Measurements from ENCODE around the gene TCP11L2.
"Not testable (repeated sequence)": the region's sequence is repeated elsewhere in the genome, so short reads cannot be mapped to it uniquely, and the experiment has no call there.

Gene TCP11L2

DNA sequence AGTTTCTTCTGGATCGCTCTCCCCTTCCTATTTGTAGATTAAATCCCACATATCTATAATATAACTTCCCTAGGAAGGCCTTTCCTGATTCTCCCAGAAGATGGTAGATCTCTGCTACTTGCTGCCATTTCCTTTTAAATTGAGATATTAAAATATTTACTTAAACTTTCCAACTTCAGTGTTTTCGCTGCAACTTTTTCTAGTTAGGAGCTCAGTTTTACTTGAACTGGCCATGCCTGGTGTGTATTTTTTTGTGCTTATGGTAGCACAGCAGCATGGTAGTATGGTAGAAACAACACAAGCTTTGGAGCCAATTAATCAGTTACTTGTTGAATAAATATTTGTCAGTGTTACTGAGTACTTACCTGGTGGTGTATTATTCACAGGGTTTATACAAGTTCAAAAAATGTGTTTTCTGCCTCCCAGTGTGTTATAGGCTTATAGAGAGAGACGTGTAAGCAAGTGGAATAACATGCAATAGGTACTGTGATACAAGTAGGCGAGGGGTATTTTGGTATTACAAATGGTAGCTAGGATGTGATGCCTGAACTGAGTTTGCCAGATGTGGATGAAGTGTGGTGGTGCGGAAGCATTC, 58.0 kb downstream of the TCP11L2 start:
- DNase-seq: no peak
- Mint-ChIP-seq H3K36me3 (ENCODE audit: low read depth) (peaks cover 32% of the 10 kb centered on the region), H3K4me1 (ENCODE audit: low read depth) (peaks cover 16% of the 10 kb centered on the region)

DNA sequence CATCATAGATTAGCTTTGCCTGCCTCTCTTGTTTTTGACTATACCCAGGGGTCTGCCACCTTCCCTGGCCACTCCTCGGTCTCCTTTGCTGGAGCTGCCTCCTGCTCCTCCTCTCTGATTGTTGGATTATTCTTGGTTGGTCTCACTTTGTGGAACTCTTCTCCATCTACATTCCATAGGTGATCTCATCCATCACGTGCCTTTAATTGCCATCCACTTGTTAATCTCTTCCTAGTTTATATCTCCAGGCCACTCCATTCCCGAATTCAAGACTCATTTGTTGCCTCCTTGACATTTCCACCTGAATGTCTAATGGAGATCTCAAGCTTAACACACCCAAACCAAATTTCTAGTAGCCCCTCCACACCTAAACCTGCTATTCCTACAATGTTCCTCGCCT, 60.4 kb downstream of the TCP11L2 start:
- peaks cover 10% of the 10 kb centered on the region for H3K4me1 Mint-ChIP-seq (ENCODE audit: low read depth)
- no peak overlapping the region for H3K4me3 Mint-ChIP-seq
- no peaks in the 10 kb centered on the region for H3K9me3 Mint-ChIP-seq
- no peaks in the 10 kb centered on the region for H3K27me3 Mint-ChIP-seq
- DNase-seq: no peak
- H3K27ac Mint-ChIP-seq: no peak overlapping the region
- peaks cover 47% of the 10 kb centered on the region for H3K36me3 Mint-ChIP-seq (ENCODE audit: low read depth)

More for the DNA sequence above, 58.0 kb downstream of the TCP11L2 start:
- Mint-ChIP-seq H3K27me3 (no peaks in the 10 kb centered on the region), H3K4me3 (no peak overlapping the region), H3K9me3 (no peaks in the 10 kb centered on the region), H3K27ac (no peak overlapping the region)

DNA sequence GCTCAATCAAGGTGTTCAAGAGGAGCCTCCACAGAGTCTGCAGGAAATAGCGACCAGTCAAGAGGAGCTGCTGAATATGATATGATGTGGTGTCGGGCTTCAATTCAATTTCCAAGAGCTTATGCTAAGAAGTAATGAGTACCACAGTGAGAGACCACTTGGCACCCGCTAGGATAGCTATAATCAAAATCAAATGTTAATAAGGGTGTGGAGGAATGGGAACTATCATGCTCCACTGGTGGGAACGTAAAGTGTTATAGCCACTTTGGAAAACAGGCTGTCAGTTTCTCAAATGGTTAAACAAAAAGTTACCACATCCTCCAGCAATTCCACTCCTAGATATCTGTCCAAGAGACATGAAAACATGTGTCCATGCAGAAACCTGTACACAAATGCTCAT, 61.7 kb downstream of the TCP11L2 start:
- no peaks in the 10 kb centered on the region for H3K4me1 Mint-ChIP-seq (ENCODE audit: low read depth)
- no peaks in the 10 kb centered on the region for H3K27me3 Mint-ChIP-seq
- no peak overlapping the region for H3K27ac Mint-ChIP-seq
- peaks cover 50% of the 10 kb centered on the region for H3K36me3 Mint-ChIP-seq (ENCODE audit: low read depth)
- no peaks in the 10 kb centered on the region for H3K9me3 Mint-ChIP-seq
- no peak for DNase-seq
- H3K4me3 Mint-ChIP-seq: no peak overlapping the region

- H3K36me3 Mint-ChIP-seq (ENCODE audit: low read depth): peaks cover 86% of the 10 kb centered on the region
- no peaks in the 10 kb centered on the region for H3K27me3 Mint-ChIP-seq
- H3K9me3 Mint-ChIP-seq: no peaks in the 10 kb centered on the region
- no peak overlapping the region for H3K4me3 Mint-ChIP-seq
- no peak for DNase-seq
- H3K4me1 Mint-ChIP-seq (ENCODE audit: low read depth): no peaks in the 10 kb centered on the region
- no peak overlapping the region for H3K27ac Mint-ChIP-seq
Measured at GRCh38 chr12:106369624-106370346, 67.3 kb downstream of the TCP11L2 start.

DNA sequence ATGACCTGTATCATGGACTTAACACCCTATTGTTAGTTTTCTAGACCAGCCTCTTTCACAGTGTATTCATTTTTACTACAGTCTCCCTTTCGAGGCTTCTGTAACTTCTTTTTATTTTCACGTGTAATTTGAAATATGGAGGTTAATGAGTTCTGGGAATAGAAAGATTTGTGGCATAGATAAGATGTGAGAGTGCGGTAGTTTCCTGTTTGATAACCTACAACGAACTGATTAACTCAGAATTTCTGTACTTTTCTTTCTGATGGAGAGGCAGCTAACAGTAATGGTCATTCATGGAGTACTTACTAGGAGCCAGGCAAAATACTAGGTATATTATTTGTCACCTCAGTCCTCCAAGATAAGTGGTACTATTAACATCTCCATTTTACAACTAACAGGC, 76.3 kb downstream of the TCP11L2 start:
- Mint-ChIP-seq H3K4me3 (no peak overlapping the region), H3K27ac (peak overlapping the region; percentile 52)

DNA sequence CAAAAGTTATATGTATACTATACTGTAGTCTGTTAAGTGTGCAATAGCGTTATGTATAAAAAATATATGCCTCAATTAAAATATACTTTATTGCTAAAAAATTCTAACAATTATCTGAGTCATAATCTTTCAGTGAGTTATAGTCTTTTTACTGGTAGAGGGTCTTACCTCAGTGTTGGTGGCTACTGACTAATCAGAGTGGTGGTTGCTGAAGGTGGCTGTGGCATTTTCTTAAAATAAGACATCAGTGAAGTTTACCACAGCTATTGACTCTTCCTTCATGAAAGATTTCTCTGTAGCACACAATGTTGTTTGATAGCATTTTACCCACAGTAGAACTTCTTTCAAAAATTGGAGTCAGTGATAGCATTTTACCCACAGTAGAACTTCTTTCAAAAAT, 78.4 kb downstream of the TCP11L2 start:
- DNase-seq: no peak
- H3K4me1 Mint-ChIP-seq (ENCODE audit: low read depth): peaks cover 17% of the 10 kb centered on the region
- no peaks in the 10 kb centered on the region for H3K27me3 Mint-ChIP-seq
- H3K9me3 Mint-ChIP-seq: no peaks in the 10 kb centered on the region
- peaks cover 97% of the 10 kb centered on the region for H3K36me3 Mint-ChIP-seq (ENCODE audit: low read depth)
- H3K4me3 Mint-ChIP-seq: no peak overlapping the region
- no peak overlapping the region for H3K27ac Mint-ChIP-seq

More for the DNA sequence above, 76.3 kb downstream of the TCP11L2 start:
- no peaks in the 10 kb centered on the region for H3K27me3 Mint-ChIP-seq
- peaks cover 99% of the 10 kb centered on the region for H3K36me3 Mint-ChIP-seq (ENCODE audit: low read depth)
- H3K9me3 Mint-ChIP-seq: no peaks in the 10 kb centered on the region
- no peak for DNase-seq
- H3K4me1 Mint-ChIP-seq (ENCODE audit: low read depth): peaks cover 17% of the 10 kb centered on the region

DNA sequence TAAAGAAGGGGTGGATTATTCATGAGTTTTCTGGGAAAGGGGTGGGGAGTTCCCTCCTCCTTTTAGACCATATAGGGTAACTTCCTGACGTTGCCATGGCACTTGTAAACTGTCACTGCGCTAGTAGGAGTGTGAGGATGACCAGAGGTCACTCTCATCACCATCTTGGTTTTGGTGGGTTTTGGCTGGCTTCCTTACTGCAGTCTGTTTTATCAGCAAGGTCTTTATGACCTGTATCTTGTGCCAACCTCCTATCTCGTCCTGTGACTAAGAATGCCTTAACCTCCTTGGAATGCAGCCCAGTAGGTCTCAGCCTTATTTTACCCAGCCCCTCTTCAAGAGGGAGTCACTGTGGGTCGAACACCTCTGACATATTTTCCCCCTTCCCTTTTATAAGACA, 79.3 kb downstream of the TCP11L2 start:
- Mint-ChIP-seq H3K4me1 (ENCODE audit: low read depth) (peaks cover 17% of the 10 kb centered on the region), H3K36me3 (ENCODE audit: low read depth) (peaks cover 93% of the 10 kb centered on the region)
- not testable (repeated sequence) for H3K9me3 Mint-ChIP-seq, H3K4me3 Mint-ChIP-seq, H3K27me3 Mint-ChIP-seq, H3K27ac Mint-ChIP-seq, DNase-seq

DNA sequence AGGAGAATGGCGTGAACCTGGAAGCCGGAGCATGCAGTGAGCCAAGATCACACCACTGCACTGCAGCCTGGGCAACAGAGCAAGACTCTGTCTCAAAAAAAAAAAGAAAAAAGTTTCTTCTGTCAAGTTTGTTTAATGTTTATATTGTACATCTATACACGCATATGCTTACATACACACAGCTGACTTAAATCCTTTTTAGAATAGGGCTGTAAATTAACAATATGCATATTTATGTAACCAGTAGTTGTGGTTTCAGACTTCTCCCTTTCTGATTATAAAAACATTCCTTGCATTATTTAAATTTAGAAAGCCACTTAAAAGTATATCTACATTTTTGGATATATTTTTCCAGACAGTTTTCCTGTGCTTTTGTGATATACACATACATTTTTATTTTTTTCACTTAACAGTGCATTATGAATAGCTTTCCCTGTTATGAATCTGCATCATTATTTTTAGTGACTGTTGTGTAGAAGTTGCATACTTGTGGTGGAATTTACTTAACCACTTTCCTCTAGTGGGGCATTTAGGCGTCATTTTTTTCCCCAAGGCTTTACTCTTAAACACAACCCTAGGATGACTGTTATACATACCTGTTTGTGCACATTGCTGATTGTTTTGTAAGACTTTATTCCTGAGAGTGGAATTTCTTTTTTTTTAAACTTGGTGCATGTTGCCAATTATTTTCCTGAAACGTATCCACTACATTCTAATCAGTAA, 84.4 kb downstream of the TCP11L2 start:
- Mint-ChIP-seq H3K4me3 (no peak overlapping the region), H3K36me3 (ENCODE audit: low read depth) (peaks cover 80% of the 10 kb centered on the region), H3K27ac (no peak overlapping the region), H3K27me3 (no peaks in the 10 kb centered on the region), H3K9me3 (no peaks in the 10 kb centered on the region), H3K4me1 (ENCODE audit: low read depth) (peaks cover 3% of the 10 kb centered on the region)
- DNase-seq: no peak

GRCh38 chr12:106387848-106388377, 85.4 kb downstream of the TCP11L2 start:
- Mint-ChIP-seq H3K4me3 (no peak overlapping the region), H3K4me1 (ENCODE audit: low read depth) (peaks cover 3% of the 10 kb centered on the region), H3K36me3 (ENCODE audit: low read depth) (peaks cover 79% of the 10 kb centered on the region), H3K9me3 (no peaks in the 10 kb centered on the region), H3K27me3 (no peaks in the 10 kb centered on the region), H3K27ac (no peak overlapping the region)
- no peak for DNase-seq

DNA sequence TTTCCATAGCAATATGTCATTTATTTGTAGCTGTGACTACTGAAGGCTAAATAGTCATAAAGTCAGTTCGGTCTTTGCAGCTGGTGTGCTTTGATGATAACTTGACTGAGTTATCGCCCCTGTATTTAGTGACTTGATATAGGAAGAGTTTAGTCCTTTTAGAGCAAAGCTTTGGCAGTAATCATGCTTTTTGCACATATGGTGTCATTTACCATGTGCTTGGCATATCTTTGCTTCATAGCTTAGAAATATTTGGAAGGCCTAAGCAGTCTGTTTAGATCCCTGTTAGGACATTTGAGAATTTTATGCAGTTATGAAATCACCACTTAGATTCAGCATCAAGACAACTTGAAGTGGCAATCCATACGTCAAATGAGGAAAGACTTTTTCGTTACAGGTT, 86.6 kb downstream of the TCP11L2 start:
- Mint-ChIP-seq H3K27ac (no peak overlapping the region), H3K36me3 (ENCODE audit: low read depth) (peaks cover 79% of the 10 kb centered on the region), H3K4me3 (no peak overlapping the region), H3K4me1 (ENCODE audit: low read depth) (no peaks in the 10 kb centered on the region), H3K9me3 (no peaks in the 10 kb centered on the region), H3K27me3 (no peaks in the 10 kb centered on the region)
- DNase-seq: no peak

DNA sequence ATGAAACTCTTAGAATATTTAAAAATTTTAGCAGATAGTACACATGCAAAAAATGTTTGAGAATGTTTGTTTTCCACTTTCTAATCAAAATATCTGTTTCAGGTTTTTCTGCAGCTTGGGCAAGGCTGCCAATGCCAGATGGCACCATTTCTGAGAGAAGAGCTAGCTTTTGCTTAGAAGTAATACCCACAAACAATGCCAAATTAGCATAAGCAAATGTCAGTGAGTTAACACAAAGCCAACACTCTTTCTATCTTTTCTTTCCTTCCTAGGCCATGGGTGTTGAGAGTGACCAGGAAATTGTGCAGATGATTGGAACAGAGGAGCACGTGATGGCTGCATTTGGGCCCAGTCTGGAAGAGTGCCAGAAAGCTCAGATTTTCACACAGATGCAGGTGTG, 90.2 kb downstream of the TCP11L2 start:
- Mint-ChIP-seq H3K27me3 (no peaks in the 10 kb centered on the region), H3K4me1 (ENCODE audit: low read depth) (no peaks in the 10 kb centered on the region), H3K4me3 (no peak overlapping the region), H3K27ac (no peak overlapping the region), H3K9me3 (no peaks in the 10 kb centered on the region), H3K36me3 (ENCODE audit: low read depth) (peaks cover 87% of the 10 kb centered on the region)
- DNase-seq: no peak
